ENCODE data around the gene SULT1A1.
"Not testable (repeated sequence)": the region's sequence is repeated elsewhere in the genome, so short reads cannot be mapped to it uniquely, and the experiment has no call there.

The SULT1A1 gene

DNA sequence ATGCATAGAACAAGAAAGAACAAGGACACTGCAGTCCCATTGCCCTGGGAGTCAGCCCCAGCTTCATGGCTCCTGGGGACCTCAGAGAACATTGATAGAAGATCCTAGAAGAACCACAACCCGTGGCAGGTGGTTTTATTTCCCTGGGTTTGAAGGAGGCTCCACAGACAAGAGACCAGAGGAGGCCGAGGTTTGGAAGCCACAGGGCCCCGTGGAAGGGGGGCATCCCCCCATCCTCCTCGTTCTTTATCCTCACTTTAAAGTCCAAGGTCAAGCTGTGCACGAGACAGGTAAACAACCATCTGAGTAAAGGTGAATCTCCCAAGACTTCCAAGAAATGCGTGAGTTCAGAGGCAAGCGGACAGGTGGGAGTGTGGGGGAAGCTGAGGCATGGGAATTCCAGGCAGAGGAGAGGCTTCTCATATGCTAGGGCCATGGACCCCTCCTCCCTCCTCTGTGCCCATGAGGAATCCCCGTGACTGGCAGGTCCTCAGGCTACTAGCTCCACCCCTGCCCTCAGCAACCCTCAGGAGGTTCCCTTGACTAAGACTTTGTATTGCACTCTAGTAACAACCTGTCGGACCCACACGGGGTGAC is 849 bp upstream of the SULT1A1 start:
- H3K4me3 ChIP-seq (ENCODE audit: low read length), result no peak overlapping the region
- TF ChIP-seq ZNF274 (IDR thresholded peaks at IDR 0.05; ENCODE audit: low read depth, low read length), result no peak

DNA sequence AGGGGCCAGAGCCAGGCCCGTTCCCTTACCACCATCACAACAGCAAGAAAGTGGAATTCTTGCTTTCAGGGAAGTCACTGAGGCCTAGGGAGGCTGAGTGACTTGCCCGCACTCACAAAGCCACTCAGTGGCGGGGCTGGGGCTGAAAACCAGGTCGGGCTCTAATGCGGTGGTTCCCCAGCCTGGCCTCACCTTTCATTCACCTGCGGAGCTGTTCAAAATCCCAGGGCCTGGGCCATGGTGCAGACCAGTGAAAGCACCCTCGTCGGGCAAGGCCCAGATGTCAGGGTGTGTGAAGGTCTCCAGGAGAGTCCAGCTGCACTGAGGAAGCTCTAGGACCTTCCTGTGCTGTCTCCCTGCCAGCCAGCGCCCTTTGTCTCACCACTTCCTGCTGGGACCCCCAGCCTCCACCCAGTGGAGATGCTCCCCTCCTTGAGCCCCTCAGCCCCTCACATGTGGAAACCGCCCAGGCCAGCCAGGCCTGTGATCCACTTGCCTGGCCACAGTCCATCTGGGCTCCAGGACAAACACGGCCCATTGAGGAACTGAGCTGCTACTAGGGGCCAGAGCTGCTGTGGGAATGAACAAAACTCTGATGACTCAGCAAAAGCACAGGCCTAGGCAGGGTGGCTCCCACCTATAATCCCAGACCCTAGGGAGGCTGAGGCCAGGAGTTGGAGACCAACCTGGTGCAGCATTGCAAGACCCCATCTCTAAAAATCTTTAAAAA is 812 bp downstream of the SULT1A1 start:
- H3K4me3 ChIP-seq (ENCODE audit: low read length), result not testable (repeated sequence)

DNA sequence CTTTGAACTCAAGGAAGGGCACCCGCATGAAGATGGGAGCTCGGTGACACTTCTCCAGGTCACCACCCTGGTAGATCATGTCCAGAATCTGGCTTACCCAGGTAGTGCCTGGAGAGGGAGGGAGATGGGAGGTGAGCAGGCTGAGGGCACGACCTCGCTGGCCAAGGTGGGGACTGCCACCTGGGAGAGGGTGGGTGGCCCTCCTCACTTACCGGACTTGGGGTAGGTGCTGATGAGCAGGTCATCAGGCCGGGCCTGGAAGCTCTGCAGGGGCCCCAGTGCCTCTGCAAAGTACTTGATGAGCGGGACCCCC is 1.4 kb downstream of the SULT1A1 start:
- not testable (repeated sequence) for H3K4me3 ChIP-seq (ENCODE audit: low read length)

DNA sequence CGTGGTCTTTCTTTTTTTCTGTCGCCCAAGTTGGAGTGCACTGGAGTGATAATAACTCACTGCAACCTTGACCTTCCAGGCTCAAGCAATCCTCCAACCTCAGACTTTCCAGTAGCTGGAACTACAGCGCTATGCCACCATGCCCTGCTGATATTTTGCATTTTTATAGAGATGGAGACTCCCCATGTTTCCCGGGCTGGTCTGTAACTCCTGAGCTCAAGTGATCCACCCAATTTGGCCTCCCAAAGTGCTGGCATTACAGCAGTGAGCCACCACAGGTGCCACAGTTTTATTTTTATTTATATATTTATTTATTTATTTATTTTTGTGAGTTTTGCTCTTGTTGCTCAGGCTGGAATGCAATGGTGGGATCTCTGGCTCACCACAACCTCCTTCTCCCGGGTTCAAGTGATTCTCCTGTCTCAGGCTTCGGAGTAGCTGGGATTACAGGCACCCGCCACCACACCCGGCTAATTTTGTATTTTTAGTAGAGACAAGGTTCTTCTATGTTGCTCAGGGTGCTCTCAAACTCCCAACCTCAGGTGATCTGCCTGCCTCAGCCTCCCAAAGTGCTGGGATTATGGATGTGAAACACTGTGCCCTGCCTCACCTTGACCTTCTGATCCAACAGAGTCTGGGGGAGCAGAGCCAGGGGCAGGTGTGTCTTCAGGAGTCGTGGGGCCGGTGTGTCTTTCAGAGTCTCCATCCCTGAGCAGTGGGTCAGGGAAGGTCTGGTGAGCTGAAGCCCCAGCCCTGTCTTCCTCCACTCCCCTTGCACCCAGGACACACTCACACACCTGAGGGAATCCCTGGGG is 2.0 kb downstream of the SULT1A1 start:
- not testable (repeated sequence) for H3K4me3 ChIP-seq (ENCODE audit: low read length)

DNA sequence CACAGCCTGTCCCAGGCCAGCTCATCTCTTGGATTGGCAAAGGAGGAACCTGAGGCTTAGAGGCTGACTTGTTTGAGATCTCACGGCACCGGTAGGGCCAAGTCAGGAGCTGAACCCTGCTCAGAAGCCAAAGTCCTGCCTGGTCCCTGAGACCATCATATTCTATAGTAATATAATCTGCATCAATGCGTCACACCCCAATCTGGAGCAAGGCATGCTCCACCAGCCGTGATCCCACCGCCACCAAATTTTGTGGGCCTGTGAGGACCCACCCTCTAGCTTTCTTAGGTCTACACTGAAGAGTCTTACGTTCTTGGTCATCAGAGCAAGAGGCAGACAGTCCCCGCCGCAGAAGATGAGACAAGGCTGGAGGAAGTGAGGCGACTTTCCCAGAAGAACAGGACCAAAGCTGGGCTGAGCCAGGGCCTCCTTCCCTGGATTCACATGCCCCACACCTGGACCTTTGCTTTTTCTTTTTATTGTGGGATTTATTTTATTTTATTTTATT is 2.7 kb downstream of the SULT1A1 start:
- no peak overlapping the region for H3K4me3 ChIP-seq (ENCODE audit: low read length)
- TF ChIP-seq ZNF274 (IDR thresholded peaks at IDR 0.05; ENCODE audit: low read depth, low read length), result no peak

DNA sequence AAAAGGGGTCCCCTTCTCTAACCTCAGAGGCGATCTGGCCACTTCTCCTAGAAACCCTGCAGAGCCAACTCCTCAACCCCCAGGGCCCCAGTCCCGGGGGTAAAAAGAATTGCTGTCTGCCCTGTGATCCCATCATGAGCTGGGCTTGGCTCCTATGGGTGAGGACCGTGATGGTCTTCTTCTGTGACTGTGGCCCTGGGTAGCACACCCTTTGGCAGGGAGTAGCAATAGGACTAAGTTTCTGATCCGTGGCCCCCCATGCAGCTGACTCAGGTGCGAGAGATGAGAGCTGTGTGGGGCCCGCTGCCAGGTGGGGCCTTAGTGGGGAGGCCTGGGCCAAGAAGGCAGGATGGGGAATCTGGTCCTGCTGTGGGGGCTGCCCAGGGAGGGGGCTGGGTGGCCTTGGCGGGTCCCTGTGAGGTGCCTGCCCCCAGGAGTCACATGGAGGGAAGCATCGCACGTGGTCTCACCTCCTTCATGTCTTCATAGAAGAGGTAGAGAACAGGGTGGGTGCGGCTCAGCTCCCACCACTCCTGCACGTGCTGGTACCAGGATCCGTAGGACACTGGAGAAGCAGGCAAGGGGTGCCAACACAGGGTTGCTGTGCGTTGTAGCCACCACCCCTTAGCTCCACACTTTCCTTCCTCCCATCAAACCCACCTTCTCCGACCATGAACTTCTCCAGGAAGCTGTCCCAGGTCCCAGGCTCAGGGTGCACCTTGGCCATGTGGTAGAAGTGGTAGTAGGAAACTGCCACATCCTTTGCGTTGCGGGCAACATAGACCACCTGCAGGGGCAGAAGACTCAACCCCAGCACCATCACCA is 3.3 kb downstream of the SULT1A1 start:
- TF ChIP-seq ZNF274 (IDR thresholded peaks at IDR 0.05; ENCODE audit: low read depth, low read length), result no peak
- H3K4me3 ChIP-seq (ENCODE audit: low read length), result no peak overlapping the region

DNA sequence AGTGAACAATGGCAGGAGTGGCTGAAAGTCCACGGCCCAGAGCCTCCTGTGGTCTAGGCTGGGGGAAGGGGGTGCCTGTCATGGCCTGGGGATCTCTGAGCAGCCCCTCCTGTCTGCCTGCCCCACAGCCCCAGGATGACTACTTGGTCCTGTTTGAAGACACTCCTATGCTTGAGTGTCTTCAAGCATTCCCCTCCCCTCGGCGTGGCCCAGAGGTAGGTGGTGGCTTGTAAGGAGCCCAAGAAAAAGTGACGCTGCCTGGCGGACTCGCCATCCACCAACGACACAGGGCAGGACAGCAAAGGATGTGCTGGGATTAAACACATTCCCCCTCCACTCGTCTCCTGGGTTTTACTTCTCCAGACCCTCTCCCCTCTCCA is 5.7 kb downstream of the SULT1A1 start:
- no peak for TF ChIP-seq ZNF274 (IDR thresholded peaks at IDR 0.05; ENCODE audit: low read depth, low read length)
- H3K4me3 ChIP-seq (ENCODE audit: low read length), result no peak overlapping the region

DNA sequence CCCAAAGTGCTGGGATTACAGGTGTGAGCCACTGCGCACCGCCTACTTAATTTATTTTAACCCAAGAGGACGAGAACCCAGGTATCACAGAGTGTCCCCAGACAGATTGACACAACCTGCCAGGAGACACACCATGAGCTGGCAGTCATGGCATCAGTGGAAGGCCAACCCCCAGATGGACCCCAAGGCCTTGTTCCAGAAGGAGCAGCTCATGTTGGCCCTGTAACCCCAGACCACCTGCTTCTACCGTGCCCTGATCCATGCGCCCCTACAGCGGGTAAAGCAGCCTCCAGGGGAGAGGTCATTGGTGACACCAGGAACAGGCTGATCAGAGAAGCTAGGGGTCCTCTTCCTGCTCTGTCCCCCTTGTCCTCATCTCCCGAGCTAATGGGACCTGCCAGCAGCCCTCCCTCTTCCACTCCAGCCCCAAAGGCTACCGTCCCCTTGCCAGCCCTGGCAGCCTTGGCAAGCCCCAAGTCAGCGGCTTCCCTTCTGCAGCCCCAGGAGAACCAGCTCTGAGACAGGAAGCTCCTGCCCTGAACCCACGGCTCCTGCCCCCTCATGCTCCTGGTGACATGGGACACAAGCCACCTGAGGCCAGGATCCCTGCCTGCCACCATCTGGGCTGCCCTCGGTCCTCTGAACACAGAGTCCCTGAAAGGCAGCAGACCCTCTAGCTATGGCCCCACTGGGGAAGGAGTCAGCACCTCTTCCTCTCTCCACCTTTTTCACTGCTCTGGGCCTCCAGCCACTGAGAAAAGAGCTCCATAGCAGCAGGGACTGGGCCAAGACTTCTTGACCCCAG is 6.3 kb downstream of the SULT1A1 start:
- no peak for TF ChIP-seq ZNF274 (IDR thresholded peaks at IDR 0.05; ENCODE audit: low read depth, low read length)
- no peak overlapping the region for H3K4me3 ChIP-seq (ENCODE audit: low read length)

DNA sequence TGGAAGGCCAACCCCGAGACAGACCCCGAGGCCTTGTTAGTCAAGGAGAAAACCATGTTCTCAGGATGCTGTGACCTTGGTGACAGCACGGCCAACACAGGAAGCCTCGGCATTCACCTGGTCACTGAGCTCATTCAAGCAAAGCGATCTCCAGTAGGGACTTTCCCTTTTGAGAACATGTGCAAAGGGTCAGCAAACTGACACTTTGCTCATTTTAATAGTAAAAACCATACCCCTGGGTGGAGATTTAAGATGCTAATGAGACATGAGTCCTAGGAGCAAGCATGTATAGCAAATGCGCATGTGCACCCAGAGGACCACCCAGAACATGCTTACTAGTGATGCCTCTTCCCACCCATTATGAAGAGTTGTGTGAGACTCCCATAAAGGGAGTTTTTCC is 7.3 kb downstream of the SULT1A1 start:
- no peak overlapping the region for H3K4me3 ChIP-seq (ENCODE audit: low read length)
- TF ChIP-seq ZNF274 (IDR thresholded peaks at IDR 0.05; ENCODE audit: low read depth, low read length), result no peak

DNA sequence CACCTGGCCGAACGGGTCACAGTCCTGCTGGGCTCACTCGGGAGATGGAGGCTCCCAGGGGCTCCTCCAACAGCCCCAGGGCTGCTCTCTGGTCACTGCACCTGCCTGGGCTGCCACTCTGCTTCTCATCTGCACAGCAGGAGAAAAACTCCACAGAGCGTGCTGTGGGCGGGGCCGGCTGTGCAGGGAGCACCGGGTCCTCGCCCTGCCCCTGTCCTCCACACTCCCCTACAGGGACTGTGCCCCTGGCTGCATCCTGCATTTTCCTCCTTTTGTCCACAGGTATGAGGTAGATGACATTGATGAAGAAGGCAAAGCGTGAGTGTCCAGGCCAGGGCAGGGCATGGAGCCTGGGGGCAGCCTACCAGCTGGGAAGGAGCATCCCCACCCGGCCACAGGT is 7.8 kb downstream of the SULT1A1 start:
- not testable (repeated sequence) for H3K4me3 ChIP-seq (ENCODE audit: low read length)

DNA sequence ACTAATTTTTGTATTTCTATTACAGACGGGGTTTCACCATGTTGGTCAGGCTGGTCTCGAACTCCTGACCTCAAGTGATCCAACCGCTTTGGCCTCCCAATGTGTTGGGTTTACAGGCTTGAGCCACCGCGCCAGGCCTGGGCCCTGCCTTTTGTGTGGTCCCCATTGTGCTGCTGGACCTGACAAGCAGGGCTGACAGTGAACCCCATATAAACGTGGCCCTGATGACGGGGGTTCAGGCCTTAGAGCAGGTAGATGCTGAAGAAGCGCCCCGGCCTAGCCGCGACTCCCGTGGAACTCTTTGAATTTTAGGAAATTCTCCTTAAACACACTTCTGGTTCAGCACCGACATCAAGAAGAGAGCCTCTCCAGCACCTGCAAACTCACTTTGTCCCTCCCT is 8.3 kb downstream of the SULT1A1 start:
- H3K4me3 ChIP-seq (ENCODE audit: low read length), result not testable (repeated sequence)

DNA sequence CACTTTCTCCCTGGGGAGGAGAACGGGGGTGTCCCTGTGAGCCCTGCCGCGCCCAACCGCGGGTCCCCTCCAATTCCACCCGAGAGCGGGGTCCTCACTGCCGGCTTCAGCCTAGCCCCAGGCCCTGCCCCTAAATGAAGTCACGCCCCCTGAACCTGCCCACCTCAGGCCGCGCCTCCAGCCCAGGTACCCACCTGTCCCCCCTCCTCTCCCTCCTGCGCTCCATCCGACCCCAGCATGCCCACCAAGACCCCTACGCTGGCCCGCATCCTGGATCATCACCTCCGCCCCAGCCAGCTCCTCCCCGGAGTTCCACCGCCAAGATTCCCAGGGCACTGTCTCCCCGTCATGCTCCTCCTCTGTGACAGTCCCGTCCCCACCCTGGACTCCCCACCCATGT is 8.9 kb downstream of the SULT1A1 start:
- not testable (repeated sequence) for H3K4me3 ChIP-seq (ENCODE audit: low read length)

DNA sequence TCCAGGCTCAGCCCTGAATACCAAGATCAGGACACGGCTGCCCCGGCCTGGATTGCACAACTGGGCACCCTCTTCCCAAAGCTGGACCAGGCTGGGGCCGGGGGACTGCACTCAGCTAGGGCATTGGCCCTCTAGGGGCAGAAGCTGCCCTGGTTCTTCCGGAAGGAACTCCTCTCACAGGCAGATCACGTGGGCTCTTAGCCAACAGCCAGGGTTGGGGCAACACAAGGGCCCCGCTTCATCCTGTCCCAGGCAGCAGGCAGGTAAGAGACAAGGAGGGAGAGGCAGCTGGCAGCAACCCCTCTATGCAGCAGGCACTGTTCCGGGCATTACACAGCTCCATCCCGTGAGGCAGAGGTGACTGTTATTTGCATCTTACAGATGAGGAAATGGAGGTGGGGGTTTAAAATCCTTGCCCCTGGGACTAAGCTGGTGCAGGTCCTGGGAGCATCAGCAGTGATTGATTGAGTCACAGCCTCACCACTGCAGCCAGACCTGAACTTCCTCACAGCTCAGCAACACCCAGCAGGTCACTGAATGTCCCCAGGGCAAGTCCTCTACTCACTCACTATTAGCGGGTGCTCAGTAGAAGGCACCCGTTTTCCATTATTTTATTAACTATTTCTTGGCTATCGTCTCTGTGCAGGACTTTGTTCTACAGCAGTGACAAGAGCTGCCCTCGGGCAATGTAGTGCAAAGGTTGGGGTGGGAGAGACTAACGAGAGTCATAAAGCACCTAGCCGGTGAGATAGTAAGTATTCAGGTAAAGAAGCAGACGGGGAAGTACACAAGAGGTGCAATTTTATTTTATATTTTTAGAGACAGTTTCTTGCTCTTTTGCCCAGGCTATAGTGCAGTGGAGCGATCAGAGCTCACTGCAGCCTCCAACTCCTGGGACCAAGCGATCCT is 10.2 kb downstream of the SULT1A1 start:
- not testable (repeated sequence) for H3K4me3 ChIP-seq (ENCODE audit: low read length)

All from GM08714 (cell line).